ENCODE measurements around the gene SPOCD1. TPM values are rescaled to one million over a fixed set of nuclear protein-coding genes. Genes with fewer than 3 reads are reported as not detected.

Gene SPOCD1
- polyA plus RNA-seq (2013, experiment 1 of 2): 0.50 TPM
- 1.1 TPM for polyA plus RNA-seq (2013, experiment 2 of 2)

DNA sequence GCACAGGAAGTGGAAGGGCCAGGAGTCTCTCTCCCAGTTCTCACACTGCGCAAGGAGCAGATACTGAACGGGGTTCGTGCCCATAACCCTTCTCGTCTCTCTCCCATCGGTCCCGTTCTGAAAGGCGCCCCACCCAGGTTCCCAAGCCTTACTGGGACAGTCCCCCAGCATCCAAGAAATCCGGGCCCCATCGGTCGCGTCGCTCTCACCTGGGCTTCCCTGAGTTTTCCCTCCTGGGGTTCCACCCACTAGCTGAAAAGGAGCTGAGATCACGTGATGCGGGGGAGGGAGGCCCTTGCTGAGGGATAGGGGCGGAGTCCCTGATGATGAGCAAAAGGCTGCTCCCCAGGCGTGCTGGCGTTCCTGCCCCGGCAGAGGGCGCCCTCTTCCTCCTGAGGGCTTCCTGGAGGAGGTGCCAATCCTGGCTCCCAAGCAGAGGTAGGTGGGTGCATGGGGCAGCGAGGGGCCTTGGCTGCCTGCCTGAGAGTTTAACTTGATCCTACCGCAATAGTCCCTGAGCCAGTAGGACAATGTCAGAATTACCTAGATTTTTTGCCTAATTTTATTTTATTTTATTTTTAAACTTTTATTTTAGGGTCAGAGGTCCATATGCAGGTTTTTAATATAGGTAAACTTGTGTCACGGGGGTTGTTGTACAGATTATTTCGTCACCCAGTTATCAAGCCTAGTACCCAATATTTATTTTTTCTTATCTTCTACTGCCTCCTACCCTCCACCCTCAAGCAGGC is at the start of gene SPOCD1:
TSS of gene SPOCD1 (minus strand) at position 271 of the 749 bp plus-strand sequence. CDS start 689 bp downstream, outside the sequence.
- WGBS: 18% methylated on average over 23 of the region's 23 CpGs
- no peaks in the 10 kb centered on the region for H3K27me3 ChIP-seq (ENCODE audit: insufficient read depth, low read length)
- no peaks in the 10 kb centered on the region for H3K36me3 ChIP-seq (ENCODE audit: insufficient read depth, low read length)
- H3K4me3 ChIP-seq (ENCODE audit: low read length): peak within 1 kb of the TSS; percentile 57
- H3K9ac ChIP-seq (ENCODE audit: low read depth, low read length): peak within 1 kb of the TSS; percentile 51
- H3K4me1 ChIP-seq (ENCODE audit: insufficient read depth, low read length): peaks cover 3% of the 10 kb centered on the region; the same call in 1 of the 2 replicates
- H3K9me3 ChIP-seq (ENCODE audit: insufficient read depth, low read depth, low read length): no peaks in the 10 kb centered on the region
- H3K27ac ChIP-seq (ENCODE audit: low read depth, low read length): no peak within 1 kb of the TSS

DNA sequence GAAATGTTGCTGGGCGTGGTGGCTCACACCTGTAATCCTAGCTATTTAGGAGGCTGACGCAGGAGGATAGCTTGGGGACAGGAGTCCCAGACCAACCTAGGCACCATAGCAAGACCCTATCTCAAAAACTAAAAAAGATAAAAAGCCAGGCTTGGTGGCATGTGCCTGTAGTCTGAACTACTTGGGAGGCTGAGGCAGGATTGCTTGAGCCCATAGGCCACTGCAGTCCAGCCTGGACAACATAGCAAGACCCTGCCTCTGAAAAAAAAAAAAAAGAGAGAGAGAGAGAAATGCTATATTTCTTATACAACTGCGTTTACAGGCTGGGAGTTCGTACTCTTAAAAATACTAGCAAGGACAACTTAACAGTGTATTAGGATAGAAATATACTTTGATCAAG is 46.2 kb upstream of the SPOCD1 start:
- Histone ChIP-seq H3K9me3 (ENCODE audit: insufficient read depth, low read depth, low read length) (no peaks in the 10 kb centered on the region), H3K27ac (ENCODE audit: low read depth, low read length) (no peak overlapping the region), H3K27me3 (ENCODE audit: insufficient read depth, low read length) (no peaks in the 10 kb centered on the region), H3K4me3 (ENCODE audit: low read length) (no peak overlapping the region), H3K9ac (ENCODE audit: low read depth, low read length) (no peak overlapping the region), H3K36me3 (ENCODE audit: insufficient read depth, low read length) (no peaks in the 10 kb centered on the region), H3K4me1 (ENCODE audit: insufficient read depth, low read length) (no peaks in the 10 kb centered on the region)
- WGBS: 100% methylated on average over 2 of the region's 4 CpGs

DNA sequence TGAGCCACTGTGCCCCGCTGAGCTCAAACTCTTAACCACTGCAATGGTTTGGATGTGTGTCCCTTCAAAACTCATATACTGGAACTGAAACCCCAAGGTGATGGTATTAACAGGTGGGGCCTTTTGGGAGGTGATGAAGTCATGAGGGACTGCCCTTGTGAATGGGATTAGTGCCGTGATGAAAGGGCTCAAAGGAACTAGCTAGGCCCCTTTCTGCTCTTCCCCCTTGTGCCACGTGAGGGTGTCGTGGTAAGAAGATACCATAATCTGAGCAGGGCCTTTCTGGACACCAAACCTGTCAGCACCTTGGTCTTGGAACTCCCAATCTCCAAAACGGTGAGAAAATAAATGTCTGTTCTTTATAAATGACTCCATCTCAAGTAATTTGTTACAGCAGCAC is 45.5 kb upstream of the SPOCD1 start:
- no peak overlapping the region for H3K27ac ChIP-seq (ENCODE audit: low read depth, low read length)
- no peaks in the 10 kb centered on the region for H3K4me1 ChIP-seq (ENCODE audit: insufficient read depth, low read length)
- no peaks in the 10 kb centered on the region for H3K36me3 ChIP-seq (ENCODE audit: insufficient read depth, low read length)
- no peak overlapping the region for H3K4me3 ChIP-seq (ENCODE audit: low read length)
- H3K27me3 ChIP-seq (ENCODE audit: insufficient read depth, low read length): no peaks in the 10 kb centered on the region
- WGBS: 86% methylated on average over 5 of the region's 5 CpGs
- no peaks in the 10 kb centered on the region for H3K9me3 ChIP-seq (ENCODE audit: insufficient read depth, low read depth, low read length)
- H3K9ac ChIP-seq (ENCODE audit: low read depth, low read length): no peak overlapping the region

DNA sequence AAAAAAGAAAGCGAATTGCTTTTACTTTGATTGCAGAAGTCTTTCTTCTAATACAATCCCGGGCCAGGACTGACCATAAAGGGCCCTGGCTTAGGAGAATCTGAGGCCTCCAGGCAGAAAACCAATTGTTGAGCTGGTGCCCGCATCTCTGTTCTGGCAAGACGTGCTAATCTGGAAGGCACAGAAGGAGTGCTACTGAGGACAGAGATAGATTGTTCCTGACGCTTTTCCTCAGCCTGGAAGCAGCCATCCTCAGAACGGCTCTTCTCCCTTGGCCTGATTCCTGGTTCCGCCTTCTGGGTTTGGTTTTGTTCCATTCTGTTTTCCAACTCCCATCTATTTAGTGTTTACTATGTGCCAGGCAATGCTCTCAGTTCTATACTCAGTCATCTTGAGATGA is 44.8 kb upstream of the SPOCD1 start:
- Histone ChIP-seq H3K9ac (ENCODE audit: low read depth, low read length) (no peak overlapping the region), H3K9me3 (ENCODE audit: insufficient read depth, low read depth, low read length) (no peaks in the 10 kb centered on the region), H3K27ac (ENCODE audit: low read depth, low read length) (no peak overlapping the region), H3K36me3 (ENCODE audit: insufficient read depth, low read length) (no peaks in the 10 kb centered on the region), H3K27me3 (ENCODE audit: insufficient read depth, low read length) (no peaks in the 10 kb centered on the region), H3K4me3 (ENCODE audit: low read length) (no peak overlapping the region), H3K4me1 (ENCODE audit: insufficient read depth, low read length) (no peaks in the 10 kb centered on the region)
- 89% methylated on average over 7 of the region's 7 CpGs for WGBS

DNA sequence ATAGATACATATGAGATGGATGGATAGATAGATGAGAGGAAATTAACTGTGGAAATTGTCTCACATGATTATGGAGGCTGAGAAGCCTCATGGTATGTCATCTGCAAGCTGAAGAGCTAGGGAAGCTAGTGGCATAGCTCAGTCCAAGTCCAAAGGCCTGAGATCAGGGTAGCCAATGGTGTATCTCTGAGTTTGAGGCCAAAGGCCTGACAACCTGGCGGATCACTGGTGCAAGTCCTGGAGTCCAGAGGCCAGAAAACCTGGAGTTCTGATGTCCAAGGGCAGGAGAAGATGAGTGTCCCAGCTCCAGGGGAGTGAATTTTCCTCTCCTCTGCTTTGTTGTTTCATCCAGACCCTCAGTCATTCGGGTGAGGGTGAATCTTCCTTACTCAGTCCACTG is 43.9 kb upstream of the SPOCD1 start:
- H3K9me3 ChIP-seq (ENCODE audit: insufficient read depth, low read depth, low read length): no peaks in the 10 kb centered on the region
- H3K27me3 ChIP-seq (ENCODE audit: insufficient read depth, low read length): no peaks in the 10 kb centered on the region
- whole genome bisulfite sequencing: 96% methylated on average over 2 of the region's 2 CpGs
- H3K4me1 ChIP-seq (ENCODE audit: insufficient read depth, low read length): no peaks in the 10 kb centered on the region
- H3K4me3 ChIP-seq (ENCODE audit: low read length): no peak overlapping the region
- no peak overlapping the region for H3K9ac ChIP-seq (ENCODE audit: low read depth, low read length)
- no peak overlapping the region for H3K27ac ChIP-seq (ENCODE audit: low read depth, low read length)
- H3K36me3 ChIP-seq (ENCODE audit: insufficient read depth, low read length): no peaks in the 10 kb centered on the region

DNA sequence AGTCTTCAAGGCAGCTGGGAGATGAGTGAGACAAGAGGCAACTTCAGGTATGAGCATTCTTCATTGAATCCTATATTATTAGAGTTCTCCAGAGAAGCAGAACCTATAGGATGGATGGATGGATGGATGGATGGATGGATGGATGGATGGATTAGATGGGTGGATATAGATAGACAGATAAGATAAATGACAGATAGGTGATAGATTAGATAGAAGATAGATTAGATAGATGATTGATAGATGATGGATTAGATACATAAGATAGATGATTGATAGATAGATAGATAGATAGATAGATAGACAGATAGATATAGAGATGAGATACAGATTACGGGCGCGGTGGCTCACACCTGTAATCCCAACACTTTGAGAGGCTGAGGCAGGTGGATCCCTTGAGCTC is 43.2 kb upstream of the SPOCD1 start:
- no peaks in the 10 kb centered on the region for H3K9me3 ChIP-seq (ENCODE audit: insufficient read depth, low read depth, low read length)
- H3K27me3 ChIP-seq (ENCODE audit: insufficient read depth, low read length): no peaks in the 10 kb centered on the region
- H3K4me1 ChIP-seq (ENCODE audit: insufficient read depth, low read length): no peaks in the 10 kb centered on the region
- WGBS: 97% methylated on average over 3 of the region's 3 CpGs
- no peak overlapping the region for H3K9ac ChIP-seq (ENCODE audit: low read depth, low read length)
- H3K36me3 ChIP-seq (ENCODE audit: insufficient read depth, low read length): no peaks in the 10 kb centered on the region
- no peak overlapping the region for H3K27ac ChIP-seq (ENCODE audit: low read depth, low read length)
- no peak overlapping the region for H3K4me3 ChIP-seq (ENCODE audit: low read length)

DNA sequence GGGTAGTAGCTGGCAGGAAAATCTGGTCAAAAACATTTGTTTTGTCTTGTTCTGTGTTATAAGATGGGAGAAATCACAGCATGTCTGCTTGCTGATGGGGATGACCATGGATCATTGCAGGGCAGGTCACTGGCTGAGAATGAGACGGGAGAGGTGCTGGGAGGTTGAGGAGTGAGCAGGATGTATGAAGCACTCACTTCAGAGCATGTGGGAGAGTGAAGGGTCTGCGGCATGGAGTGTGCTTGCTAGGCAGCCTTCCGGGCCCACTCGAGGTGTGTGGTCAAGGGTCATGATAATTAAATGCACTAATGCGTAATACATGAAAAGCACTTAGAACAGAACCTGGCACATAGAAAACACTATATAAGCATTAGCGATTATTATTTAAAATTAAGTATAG is 42.0 kb upstream of the SPOCD1 start:
- 91% methylated on average over 4 of the region's 6 CpGs for WGBS
- Histone ChIP-seq H3K4me1 (ENCODE audit: insufficient read depth, low read length) (no peaks in the 10 kb centered on the region), H3K4me3 (ENCODE audit: low read length) (no peak overlapping the region), H3K27me3 (ENCODE audit: insufficient read depth, low read length) (no peaks in the 10 kb centered on the region), H3K36me3 (ENCODE audit: insufficient read depth, low read length) (no peaks in the 10 kb centered on the region), H3K9me3 (ENCODE audit: insufficient read depth, low read depth, low read length) (no peaks in the 10 kb centered on the region), H3K9ac (ENCODE audit: low read depth, low read length) (no peak overlapping the region), H3K27ac (ENCODE audit: low read depth, low read length) (no peak overlapping the region)

DNA sequence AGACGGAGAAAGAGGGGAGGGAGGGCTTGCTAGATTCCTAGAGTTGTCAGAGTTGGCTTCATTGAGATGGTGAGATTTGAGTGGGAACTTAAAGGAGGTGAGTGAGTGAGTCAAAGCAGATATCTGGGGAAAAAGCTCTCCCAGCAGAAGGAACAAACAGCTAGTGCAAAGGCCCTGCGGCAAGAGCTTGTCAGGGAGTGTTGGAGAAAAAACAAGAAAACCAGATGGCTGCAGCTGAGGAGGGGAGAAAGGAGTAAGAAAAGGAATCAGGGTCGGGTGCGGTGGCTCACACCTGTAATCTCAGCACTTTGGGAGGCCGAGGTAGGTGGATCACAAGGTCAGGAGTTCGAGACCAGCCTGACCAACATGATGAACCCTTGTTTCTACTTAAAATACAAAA is 40.3 kb upstream of the SPOCD1 start:
- 93% methylated on average over 6 of the region's 6 CpGs for WGBS
- no peaks in the 10 kb centered on the region for H3K4me1 ChIP-seq (ENCODE audit: insufficient read depth, low read length)
- no peaks in the 10 kb centered on the region for H3K36me3 ChIP-seq (ENCODE audit: insufficient read depth, low read length)
- H3K4me3 ChIP-seq (ENCODE audit: low read length): no peak overlapping the region
- H3K27me3 ChIP-seq (ENCODE audit: insufficient read depth, low read length): no peaks in the 10 kb centered on the region
- H3K9me3 ChIP-seq (ENCODE audit: insufficient read depth, low read depth, low read length): no peaks in the 10 kb centered on the region
- no peak overlapping the region for H3K27ac ChIP-seq (ENCODE audit: low read depth, low read length)
- no peak overlapping the region for H3K9ac ChIP-seq (ENCODE audit: low read depth, low read length)

DNA sequence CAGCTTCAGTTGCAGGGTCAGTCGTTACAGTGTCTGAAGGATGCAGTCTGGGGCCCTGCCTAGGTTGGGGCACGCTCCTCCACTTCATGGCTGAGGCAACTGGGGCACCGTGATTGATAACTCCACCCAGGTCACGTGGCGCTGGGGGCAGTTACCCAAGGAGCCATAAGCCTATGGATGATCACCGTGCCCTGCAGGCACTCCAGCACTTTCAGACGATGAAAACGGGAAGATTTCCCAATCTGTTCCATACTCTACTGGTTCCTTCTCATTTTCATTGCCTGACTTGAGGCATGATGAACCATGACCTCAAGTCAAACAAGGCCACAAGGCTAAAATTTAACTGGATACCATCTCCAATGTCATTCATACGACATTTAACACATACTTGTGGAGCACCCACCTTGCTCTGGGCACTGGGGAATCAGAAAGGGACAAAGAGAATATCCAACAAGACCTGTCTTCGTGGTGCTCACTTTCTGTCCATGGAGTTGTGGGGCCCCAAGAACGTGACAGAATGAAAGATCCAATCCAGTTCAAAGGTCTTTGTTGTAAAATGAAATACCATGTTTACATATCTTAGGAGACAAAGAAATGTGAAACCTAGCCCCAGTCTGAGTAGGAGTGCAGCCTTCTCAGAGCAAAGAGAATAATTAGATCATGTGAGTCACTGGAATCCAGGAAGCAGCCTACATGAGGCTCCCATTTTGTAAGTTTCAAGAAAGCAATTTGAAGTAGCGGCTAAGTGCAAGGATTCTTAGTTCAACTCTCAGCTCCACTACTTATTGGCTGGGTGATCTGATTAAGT is 39.4 kb upstream of the SPOCD1 start:
- Histone ChIP-seq H3K9me3 (ENCODE audit: insufficient read depth, low read depth, low read length) (no peaks in the 10 kb centered on the region), H3K4me3 (ENCODE audit: low read length) (no peak overlapping the region), H3K4me1 (ENCODE audit: insufficient read depth, low read length) (no peaks in the 10 kb centered on the region), H3K27ac (ENCODE audit: low read depth, low read length) (no peak overlapping the region), H3K9ac (ENCODE audit: low read depth, low read length) (no peak overlapping the region), H3K27me3 (ENCODE audit: insufficient read depth, low read length) (no peaks in the 10 kb centered on the region), H3K36me3 (ENCODE audit: insufficient read depth, low read length) (no peaks in the 10 kb centered on the region)
- 88% methylated on average over 12 of the region's 12 CpGs for WGBS

DNA sequence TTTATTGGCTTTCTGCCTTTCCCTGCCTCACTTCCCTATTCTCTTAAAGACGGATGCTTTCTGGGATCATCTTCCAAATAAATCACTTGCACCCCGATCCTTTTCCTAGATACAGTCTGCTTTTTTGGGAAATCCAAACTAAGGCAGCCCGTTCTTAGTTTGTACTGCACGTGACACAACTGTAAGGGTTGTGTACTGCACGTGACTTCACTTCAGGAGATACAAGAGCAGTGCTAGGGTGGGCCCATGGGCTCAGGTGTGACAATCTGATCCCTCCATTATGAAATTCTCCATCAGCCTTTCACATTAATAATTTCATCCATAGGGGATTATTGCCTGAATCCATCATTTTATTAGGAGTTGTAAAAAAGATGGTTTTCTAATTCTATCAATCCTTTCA is 33.8 kb upstream of the SPOCD1 start:
- no peak overlapping the region for H3K9ac ChIP-seq (ENCODE audit: low read depth, low read length)
- no peaks in the 10 kb centered on the region for H3K9me3 ChIP-seq (ENCODE audit: insufficient read depth, low read depth, low read length)
- no peak overlapping the region for H3K27ac ChIP-seq (ENCODE audit: low read depth, low read length)
- no peaks in the 10 kb centered on the region for H3K36me3 ChIP-seq (ENCODE audit: insufficient read depth, low read length)
- WGBS: 93% methylated on average over 5 of the region's 5 CpGs
- no peak overlapping the region for H3K4me3 ChIP-seq (ENCODE audit: low read length)
- H3K27me3 ChIP-seq (ENCODE audit: insufficient read depth, low read length): no peaks in the 10 kb centered on the region
- no peaks in the 10 kb centered on the region for H3K4me1 ChIP-seq (ENCODE audit: insufficient read depth, low read length)

DNA sequence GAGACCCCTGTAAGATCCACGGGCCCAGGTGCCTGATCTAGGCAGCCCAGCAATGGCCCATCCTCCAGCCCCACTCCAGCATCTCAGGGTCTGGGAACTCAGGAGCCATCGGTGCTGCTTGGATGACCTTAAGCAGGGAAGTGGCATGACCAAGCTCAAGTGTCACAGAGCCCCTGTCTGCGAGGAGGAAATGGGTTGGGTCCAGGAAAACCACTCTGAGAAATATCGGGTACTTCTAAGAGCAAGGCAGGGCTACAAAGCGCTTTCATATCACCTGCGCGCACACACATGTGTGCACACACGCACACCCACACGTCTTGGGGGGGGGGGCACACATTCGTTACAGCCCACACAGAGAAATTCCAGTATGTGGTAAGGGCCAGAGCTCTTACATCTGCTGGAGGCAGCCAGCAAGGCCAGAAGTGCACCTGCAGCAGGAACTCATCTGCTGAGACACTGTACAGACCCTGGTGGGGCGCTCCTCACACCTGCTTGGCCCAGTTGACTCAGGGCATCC is 32.6 kb upstream of the SPOCD1 start:
- 95% methylated on average over 11 of the region's 11 CpGs for WGBS
- H3K9me3 ChIP-seq (ENCODE audit: insufficient read depth, low read depth, low read length): no peaks in the 10 kb centered on the region
- H3K9ac ChIP-seq (ENCODE audit: low read depth, low read length): no peak overlapping the region
- H3K27ac ChIP-seq (ENCODE audit: low read depth, low read length): no peak overlapping the region
- no peaks in the 10 kb centered on the region for H3K4me1 ChIP-seq (ENCODE audit: insufficient read depth, low read length)
- H3K36me3 ChIP-seq (ENCODE audit: insufficient read depth, low read length): no peaks in the 10 kb centered on the region
- no peak overlapping the region for H3K4me3 ChIP-seq (ENCODE audit: low read length)
- H3K27me3 ChIP-seq (ENCODE audit: insufficient read depth, low read length): no peaks in the 10 kb centered on the region

Data from HUES64 (cell line).